Measurements from ENCODE around the gene CDK6. TPM values are rescaled to one million over a fixed set of nuclear protein-coding genes. Genes with fewer than 3 reads are reported as not detected.

CDK6 gene
- total RNA-seq, 1 donor from 2014 or later, result 6.0 TPM

GRCh38 chr7:92691578-92691977 is 144.8 kb downstream of the CDK6 start:
- Mint-ChIP-seq H3K4me3 (no peak overlapping the region), H3K9me3 (peaks cover 19% of the 10 kb centered on the region), H3K27ac (no peak overlapping the region), H3K27me3 (ENCODE audit: insufficient read depth, low read depth) (no peaks in the 10 kb centered on the region), H3K4me1 (peaks cover 32% of the 10 kb centered on the region), H3K36me3 (peaks cover 32% of the 10 kb centered on the region)
- TF ChIP-seq EZH2phosphoT487 (IDR thresholded peaks at IDR 0.05) (no peak), EZH2 (IDR thresholded peaks at IDR 0.05) (no peak), CTCF (IDR thresholded peaks at IDR 0.05) (peak; percentile 68)
- Histone ChIP-seq H4K20me1 (ENCODE audit: low read depth) (no peaks in the 10 kb centered on the region), H3K79me2 (ENCODE audit: low read depth) (no peaks in the 10 kb centered on the region), H3K4me1 (peaks cover 12% of the 10 kb centered on the region), H2AFZ (replicated peaks) (no peak overlapping the region), H3K9ac (no peak overlapping the region), H3K27ac (no peak overlapping the region), H3K27me3 (no peaks in the 10 kb centered on the region), H3K9me3 (ENCODE audit: low read depth) (no peaks in the 10 kb centered on the region), H3K36me3 (no peaks in the 10 kb centered on the region), H3K4me3 (no peak overlapping the region), H3K4me2 (no peak overlapping the region), H3F3A (ENCODE audit: low read depth) (peaks cover 8% of the 10 kb centered on the region)
- peak; percentile 48 for DNase-seq (ENCODE audit: low spot score)

DNA sequence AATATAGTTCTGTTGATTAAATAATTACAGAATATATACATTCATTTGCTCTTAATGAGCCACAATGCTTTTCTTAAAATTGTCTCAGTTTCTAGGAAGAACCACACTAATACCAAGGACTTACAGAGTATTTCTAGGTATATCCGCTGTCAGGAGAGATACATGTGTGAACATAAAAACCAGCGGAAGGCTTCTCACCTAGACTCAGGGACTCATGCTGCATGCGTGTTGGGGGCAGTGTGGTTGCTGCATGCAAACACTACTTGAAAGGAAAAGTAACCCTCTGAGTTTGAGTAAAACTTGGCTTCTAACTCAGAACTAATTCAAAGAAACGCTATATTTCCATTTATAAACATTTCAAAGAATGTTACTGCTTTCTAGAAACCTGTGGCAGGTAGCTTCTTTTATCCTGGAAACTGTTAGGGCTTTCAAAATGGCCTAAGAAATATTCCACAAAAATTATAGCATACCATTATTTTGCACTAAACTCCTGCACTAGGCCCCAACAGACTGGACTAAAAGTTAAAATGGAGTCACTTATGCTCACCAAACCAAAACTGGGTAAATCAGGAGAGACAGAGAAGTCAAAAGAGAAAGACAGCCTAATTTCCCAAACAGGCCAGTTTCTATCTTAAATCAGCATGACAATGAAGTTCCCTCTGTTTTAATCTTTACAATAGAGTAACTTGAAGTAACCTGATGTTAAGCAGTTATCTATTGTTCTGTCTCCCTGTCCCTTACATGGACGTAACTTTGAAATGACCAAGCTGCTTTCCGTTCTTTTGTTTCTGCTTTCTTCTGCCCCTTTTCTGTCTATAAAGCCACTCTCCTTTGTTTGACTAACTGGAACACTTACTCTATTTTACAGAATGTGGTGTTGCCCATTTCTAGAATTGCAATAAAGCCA is 151.0 kb downstream of the CDK6 start:
- peaks cover 21% of the 10 kb centered on the region for H3K4me1 ChIP-seq
- Mint-ChIP-seq H3K27me3 (ENCODE audit: insufficient read depth, low read depth) (peaks cover 4% of the 10 kb centered on the region), H3K27ac (no peak overlapping the region), H3K9me3 (peaks cover 12% of the 10 kb centered on the region), H3K36me3 (peaks cover 35% of the 10 kb centered on the region), H3K4me1 (peaks cover 23% of the 10 kb centered on the region), H3K4me3 (no peak overlapping the region)
- TF ChIP-seq EZH2phosphoT487 (IDR thresholded peaks at IDR 0.05), result no peak
- no peak for TF ChIP-seq CTCF (IDR thresholded peaks at IDR 0.05)
- no peak for TF ChIP-seq EZH2 (IDR thresholded peaks at IDR 0.05)
- H4K20me1 ChIP-seq (ENCODE audit: low read depth), result no peaks in the 10 kb centered on the region
- no peaks in the 10 kb centered on the region for H3F3A ChIP-seq (ENCODE audit: low read depth)
- no peaks in the 10 kb centered on the region for H3K36me3 ChIP-seq
- H3K27me3 ChIP-seq, result no peaks in the 10 kb centered on the region
- H3K9me3 ChIP-seq (ENCODE audit: low read depth), result no peaks in the 10 kb centered on the region
- no peak overlapping the region for H3K27ac ChIP-seq
- H2AFZ ChIP-seq (replicated peaks), result no peak overlapping the region
- H3K79me2 ChIP-seq (ENCODE audit: low read depth), result no peaks in the 10 kb centered on the region
- H3K4me2 ChIP-seq, result no peak overlapping the region
- peak; percentile 14 for DNase-seq (ENCODE audit: low spot score)
- H3K4me3 ChIP-seq, result no peak overlapping the region
- no peak overlapping the region for H3K9ac ChIP-seq

DNA sequence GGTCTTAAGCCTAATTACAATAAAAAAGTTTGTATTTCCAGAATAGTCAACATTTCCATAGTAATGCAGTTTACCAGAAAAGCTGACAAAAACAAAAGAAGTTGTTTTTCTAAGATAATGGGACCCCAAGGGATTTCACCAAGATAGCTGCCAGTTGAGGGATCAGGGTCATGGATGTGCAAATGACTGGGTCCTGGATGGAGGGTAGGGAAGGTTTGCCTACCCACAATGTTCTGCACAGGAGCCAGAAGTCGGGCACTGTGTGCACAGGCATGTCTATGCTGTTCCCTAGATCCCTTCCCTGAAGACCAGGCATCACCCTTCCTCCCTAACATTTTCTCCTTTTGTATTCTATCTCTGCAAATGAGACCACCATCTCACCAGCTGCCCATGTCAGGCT is 152.1 kb downstream of the CDK6 start:
- H2AFZ ChIP-seq (replicated peaks), result no peak overlapping the region
- H3K27ac ChIP-seq, result no peak overlapping the region
- H3K27me3 ChIP-seq, result no peaks in the 10 kb centered on the region
- no peaks in the 10 kb centered on the region for H3F3A ChIP-seq (ENCODE audit: low read depth)
- TF ChIP-seq EZH2phosphoT487 (IDR thresholded peaks at IDR 0.05) (no peak), CTCF (IDR thresholded peaks at IDR 0.05) (no peak), EZH2 (IDR thresholded peaks at IDR 0.05) (no peak)
- peaks cover 25% of the 10 kb centered on the region for H3K36me3 Mint-ChIP-seq
- peaks cover 21% of the 10 kb centered on the region for H3K4me1 ChIP-seq
- H3K4me1 Mint-ChIP-seq, result peaks cover 23% of the 10 kb centered on the region
- no peak overlapping the region for H3K4me2 ChIP-seq
- H3K4me3 ChIP-seq, result no peak overlapping the region
- no peaks in the 10 kb centered on the region for H3K9me3 ChIP-seq (ENCODE audit: low read depth)
- DNase-seq (ENCODE audit: low spot score), result no peak
- no peak overlapping the region for H3K9ac ChIP-seq
- H3K27ac Mint-ChIP-seq, result no peak overlapping the region
- no peaks in the 10 kb centered on the region for H3K36me3 ChIP-seq
- peaks cover 4% of the 10 kb centered on the region for H3K27me3 Mint-ChIP-seq (ENCODE audit: insufficient read depth, low read depth)
- H3K79me2 ChIP-seq (ENCODE audit: low read depth), result no peaks in the 10 kb centered on the region
- H3K9me3 Mint-ChIP-seq, result peaks cover 3% of the 10 kb centered on the region
- no peaks in the 10 kb centered on the region for H4K20me1 ChIP-seq (ENCODE audit: low read depth)
- no peak overlapping the region for H3K4me3 Mint-ChIP-seq

Data from neural progenitor cell (in vitro differentiated cells).